SK-N-SH treated with all-trans-retinoic acid at 6 μM for 48 hours (cell line): ENCODE results near the gene MRPS9.

ENCODE experiments used
- ATAC-seq: fragments of 200-7000 bp; cut with Tn5 transposase; 3 replicates; pipeline ENCODE4 v1.9.1; 2020; ENCODE audit warnings: mild to moderate bottlenecking, moderate library complexity
- ARNTL ChIP-seq: fragments of 450-650 bp; formaldehyde crosslinking; IDR thresholded peaks from 2 replicates; pipeline ENCODE4 v1.5.0; 2020; ENCODE audit warnings: low read depth, mild to moderate bottlenecking, moderate library complexity, borderline replicate concordance
- CREB5 ChIP-seq: fragments of 250-450 bp; sonication (Bioruptor Pico); IDR thresholded peaks from 2 replicates; pipeline ENCODE4 v1.5.1; 2020; ENCODE audit warnings: low read depth, mild to moderate bottlenecking, moderate library complexity
- CSRNP3 ChIP-seq: fragments of 250-450 bp; sonication (Bioruptor Pico); IDR thresholded peaks from 2 replicates; pipeline ENCODE4 v1.5.1; 2021; ENCODE audit warnings: mild to moderate bottlenecking, moderate library complexity
- ESRRG ChIP-seq: fragments of 250-450 bp; sonication (Bioruptor Pico); IDR thresholded peaks from 2 replicates; pipeline ENCODE4 v1.6.1; 2021; ENCODE audit warnings: mild to moderate bottlenecking
- OSR1 ChIP-seq: fragments of 250-450 bp; sonication (Bioruptor Pico); IDR thresholded peaks from 2 replicates; pipeline ENCODE4 v1.8.0; 2022; ENCODE audit warnings: moderate library complexity, mild to moderate bottlenecking, inconsistent platforms
- PATZ1 ChIP-seq: fragments of 250-450 bp; sonication (Bioruptor Pico); IDR thresholded peaks from 2 replicates; pipeline ENCODE4 v1.8.0; 2020; ENCODE audit warnings: mild to moderate bottlenecking, moderate library complexity, borderline replicate concordance
- POU6F1 ChIP-seq: fragments of 250-450 bp; sonication (Bioruptor Pico); IDR thresholded peaks from 2 replicates; pipeline ENCODE4 v1.8.0; 2021; ENCODE audit warnings: low read depth, mild to moderate bottlenecking, moderate library complexity, borderline replicate concordance
- PPARA ChIP-seq: fragments of 250-450 bp; sonication (Bioruptor Pico); IDR thresholded peaks from 2 replicates; pipeline ENCODE4 v1.5.0; 2020; ENCODE audit warnings: mild to moderate bottlenecking, borderline replicate concordance
- RARB ChIP-seq: fragments of 250-450 bp; sonication (Bioruptor Pico); IDR thresholded peaks from 2 replicates; pipeline ENCODE4 v1.8.0; 2021; ENCODE audit warnings: mild to moderate bottlenecking, moderate library complexity
- SNAI2 ChIP-seq: fragments of 250-450 bp; sonication (Bioruptor Pico); IDR thresholded peaks from 2 replicates; pipeline ENCODE4 v1.5.0; 2020; ENCODE audit warnings: mild to moderate bottlenecking, moderate library complexity
- TOX ChIP-seq: fragments of 250-450 bp; sonication (Bioruptor Pico); IDR thresholded peaks from 2 replicates; pipeline ENCODE4 v1.8.0; 2021; ENCODE audit warnings: mild to moderate bottlenecking, moderate library complexity, borderline replicate concordance
- TSHZ2 ChIP-seq: fragments of 250-450 bp; sonication (Bioruptor Pico); IDR thresholded peaks from 2 replicates; pipeline ENCODE4 v1.5.0; 2020; ENCODE audit warnings: mild to moderate bottlenecking, moderate library complexity
- ZC3H10 ChIP-seq: fragments of 250-450 bp; sonication (Bioruptor Pico); IDR thresholded peaks from 2 replicates; pipeline ENCODE4 v1.5.1; 2021; ENCODE audit warnings: mild to moderate bottlenecking, moderate library complexity
- ZFP3 ChIP-seq: fragments of 250-450 bp; sonication (Bioruptor Pico); IDR thresholded peaks from 2 replicates; pipeline ENCODE4 v1.5.0; 2020; ENCODE audit warnings: mild to moderate bottlenecking, moderate library complexity
- ZFP30 ChIP-seq: fragments of 450-650 bp; formaldehyde crosslinking; IDR thresholded peaks from 2 replicates; pipeline ENCODE4 v1.5.0; 2022; ENCODE audit warnings: mild to moderate bottlenecking, moderate library complexity
- ZNF565 ChIP-seq: fragments of 450-650 bp; formaldehyde crosslinking; conservative IDR thresholded peaks from 2 replicates; pipeline ENCODE4 v1.5.0; 2020; ENCODE audit warnings: low read depth, mild to moderate bottlenecking, moderate library complexity
- ZNF70 ChIP-seq: fragments of 450-650 bp; formaldehyde crosslinking; IDR thresholded peaks from 2 replicates; pipeline ENCODE4 v1.5.0; 2020; ENCODE audit warnings: mild to moderate bottlenecking, moderate library complexity
- ZNF8 ChIP-seq: fragments of 450-650 bp; formaldehyde crosslinking; IDR thresholded peaks from 2 replicates; pipeline ENCODE4 v1.5.0; 2020; ENCODE audit warnings: mild to moderate bottlenecking, moderate library complexity

The MRPS9 gene

GRCh38 chr2:105130546-105130945 is 92.7 kb downstream of the MRPS9 start:
- no peak for ATAC-seq
- TF ChIP-seq ZNF565 (CRISPR knock-in tag) (no peak), ARNTL (CRISPR knock-in tag) (no peak), ZNF70 (CRISPR knock-in tag) (no peak), CREB5 (no peak), ZNF8 (CRISPR knock-in tag) (no peak), TOX (no peak), ZFP30 (no peak), CSRNP3 (CRISPR knock-in tag) (no peak), PATZ1 (CRISPR knock-in tag) (no peak), ZC3H10 (CRISPR knock-in tag) (no peak), ESRRG (no peak), OSR1 (CRISPR knock-in tag) (no peak), ZFP3 (no peak), POU6F1 (CRISPR knock-in tag) (no peak), RARB (CRISPR knock-in tag) (no peak), SNAI2 (CRISPR knock-in tag) (no peak), TSHZ2 (CRISPR knock-in tag) (no peak)

- TF ChIP-seq CSRNP3 (CRISPR knock-in tag): no peak
- TF ChIP-seq PPARA (CRISPR knock-in tag): no peak
- no peak for ATAC-seq
Measured at GRCh38 chr2:105134081-105134480, 96.2 kb downstream of the MRPS9 start.

- TF ChIP-seq TSHZ2 (CRISPR knock-in tag) (no peak), PPARA (CRISPR knock-in tag) (no peak), ZNF70 (CRISPR knock-in tag) (no peak)
- no peak for ATAC-seq
Measured at GRCh38 chr2:105135436-105135835, 97.6 kb downstream of the MRPS9 start.
